Small intestine (tissue), 7 donors: Measurements from ENCODE around the gene SLC25A1. TPM values are rescaled to one million over a fixed set of nuclear protein-coding genes. Genes with fewer than 3 reads are reported as not detected.

Experiments
- DNase-seq, 2 donors: peaks; one replicate each; pipeline versions ENCODE4 v3.0.0 to v3.0.0-alpha.2; 2013
- FAIRE-seq: peaks from 2 replicates; lab custom pipeline; 2012; peaks lifted over from hg19 to GRCh38; lab: Jason Lieb, UNC
- H3K27ac ChIP-seq, 3 donors: one replicate each; pipeline ENCODE4 v1.5.1; 2013; ENCODE audit warnings: low read length in 2 of 3, mild to moderate bottlenecking in 2 of 3, control low read depth in 1 of 3, inconsistent platforms in 1 of 3, low read depth in 1 of 3, moderate library complexity in 1 of 3
- H3K27me3 ChIP-seq, 3 donors: one replicate each; pipeline ENCODE4 v1.6.1; 2013; ENCODE audit warnings: low read length in 3 of 3, inconsistent platforms in 1 of 3; ENCODE audit not compliant: control insufficient read depth in 3 of 3, insufficient read depth in 3 of 3
- H3K36me3 ChIP-seq, 3 donors: one replicate each; pipeline ENCODE4 v1.6.1; 2013; ENCODE audit warnings: low read length in 3 of 3, inconsistent platforms in 1 of 3, low read depth in 1 of 3, mild to moderate bottlenecking in 1 of 3, moderate library complexity in 1 of 3; ENCODE audit not compliant: control insufficient read depth in 3 of 3, insufficient read depth in 2 of 3
- H3K4me1 ChIP-seq, 3 donors: one replicate each; pipeline ENCODE4 v1.6.1; 2013; ENCODE audit warnings: low read length in 2 of 3, inconsistent platforms in 1 of 3, low read depth in 1 of 3, mild to moderate bottlenecking in 1 of 3, moderate library complexity in 1 of 3; ENCODE audit not compliant: control insufficient read depth in 3 of 3, insufficient read depth in 2 of 3
- H3K4me3 ChIP-seq, 3 donors: one replicate each; pipeline ENCODE4 v1.5.1; 2013; ENCODE audit warnings: low read length in 3 of 3, control low read depth in 1 of 3, inconsistent platforms in 1 of 3, low read depth in 1 of 3, mild to moderate bottlenecking in 1 of 3, moderate library complexity in 1 of 3
- H3K9me3 ChIP-seq, 2 donors: one replicate each; pipeline ENCODE4 v1.6.1; 2013; ENCODE audit warnings: low read depth in 1 of 2, low read length in 1 of 2; ENCODE audit not compliant: control insufficient read depth in 2 of 2, insufficient read depth in 1 of 2
- WGBS, 3 donors: extraction: QIAGEN DNeasy Blood & Tissue Kit; methylation state at CpG; one replicate each; pipeline ENCODE4 v1.1.7; 2013; 5-methylcytosine and 5-hydroxymethylcytosine counted together
- polyA plus RNA-seq, 4 donors: library from polyadenylated mRNA; stranded (reverse) in 3 of 4; unstranded in 1 of 4; fragments of 200-250 nt in 3 of 4; fragments of 120-200 nt in 1 of 4; gene quantifications; one replicate each; pipeline versions ENCODE4 v1.2.1 to v1.2.3, GENCODE V29; 2013
- donor health status: healthy with polysubstance abuse.
- donor health status: control.
- donor health status: control.
- donor health status: Bipolar disorder and iron deficiency.
- donor health status: healthy.

Gene SLC25A1
- polyA plus RNA-seq, 4 donors, result 116 to 227 (median 167) TPM

DNA sequence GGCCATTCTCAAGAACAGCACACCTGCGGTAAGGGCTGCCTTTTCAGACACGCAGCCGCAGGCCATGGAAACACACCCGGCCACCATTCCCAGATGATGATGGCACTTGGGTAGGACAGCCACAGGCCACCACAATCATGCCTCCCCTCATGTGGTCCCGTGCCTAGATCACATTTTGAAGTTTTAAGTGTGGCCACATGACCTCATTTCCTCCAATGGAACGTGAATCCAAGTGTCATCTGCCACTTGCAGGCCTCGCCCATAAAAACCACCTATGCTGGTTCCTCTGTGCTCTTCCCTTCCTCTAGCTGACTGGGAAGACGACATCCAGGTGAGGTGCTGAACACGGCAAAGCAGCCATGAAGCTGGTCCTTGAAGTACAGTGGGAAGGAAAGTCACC lies 44.6 kb upstream of the SLC25A1 start:
- DNase-seq, result no peak
- H3K4me1 ChIP-seq, result no peaks in the 10 kb centered on the region
- peaks cover 0 to 18% (median 0%) of the 10 kb centered on the region in 3 donors for H3K36me3 ChIP-seq
- 83 to 90% (median 87%) methylated on average over 9 of the region's 9 CpGs for WGBS, 3 donors
- H3K4me3 ChIP-seq, result no peak overlapping the region
- no peaks in the 10 kb centered on the region for H3K9me3 ChIP-seq
- no peak for FAIRE-seq
- H3K27me3 ChIP-seq, result no peaks in the 10 kb centered on the region
- no peak overlapping the region for H3K27ac ChIP-seq

- Histone ChIP-seq H3K27ac (no peak overlapping the region), H3K36me3 (peaks cover 0 to 18% (median 0%) of the 10 kb centered on the region in 3 donors), H3K4me1 (no peaks in the 10 kb centered on the region), H3K4me3 (no peak overlapping the region), H3K9me3 (no peaks in the 10 kb centered on the region), H3K27me3 (no peaks in the 10 kb centered on the region)
- WGBS, 3 donors, result 91 to 92% (median 91%) methylated on average over 11 of the region's 11 CpGs
- FAIRE-seq (no peak), DNase-seq (no peak)
These were observed 43.9 kb upstream of the SLC25A1 start for GRCh38 chr22:19222242-19223005.

GRCh38 chr22:19220867-19221266 lies 42.3 kb upstream of the SLC25A1 start:
- H3K27me3 ChIP-seq, result no peaks in the 10 kb centered on the region
- no peaks in the 10 kb centered on the region for H3K4me1 ChIP-seq
- peaks cover 0 to 15% (median 0%) of the 10 kb centered on the region in 3 donors for H3K36me3 ChIP-seq
- no peak overlapping the region for H3K27ac ChIP-seq
- no peak for DNase-seq
- H3K9me3 ChIP-seq, result no peaks in the 10 kb centered on the region
- WGBS, 3 donors, result 86 to 92% (median 89%) methylated on average over 3 of the region's 3 CpGs
- H3K4me3 ChIP-seq, result no peak overlapping the region
- FAIRE-seq, result no peak

- H3K4me1 ChIP-seq, result no peaks in the 10 kb centered on the region
- H3K4me3 ChIP-seq, result no peak overlapping the region
- DNase-seq, result no peak
- H3K9me3 ChIP-seq, result no peaks in the 10 kb centered on the region
- WGBS, 3 donors, result 63 to 70% (median 67%) methylated on average over 5 of the region's 5 CpGs
- H3K27ac ChIP-seq, result no peak overlapping the region
- H3K27me3 ChIP-seq, result no peaks in the 10 kb centered on the region
- peaks cover 0 to 18% (median 0%) of the 10 kb centered on the region in 3 donors for H3K36me3 ChIP-seq
- no peak for FAIRE-seq
These were observed 40.2 kb upstream of the SLC25A1 start for GRCh38 chr22:19218541-19219233.

DNA sequence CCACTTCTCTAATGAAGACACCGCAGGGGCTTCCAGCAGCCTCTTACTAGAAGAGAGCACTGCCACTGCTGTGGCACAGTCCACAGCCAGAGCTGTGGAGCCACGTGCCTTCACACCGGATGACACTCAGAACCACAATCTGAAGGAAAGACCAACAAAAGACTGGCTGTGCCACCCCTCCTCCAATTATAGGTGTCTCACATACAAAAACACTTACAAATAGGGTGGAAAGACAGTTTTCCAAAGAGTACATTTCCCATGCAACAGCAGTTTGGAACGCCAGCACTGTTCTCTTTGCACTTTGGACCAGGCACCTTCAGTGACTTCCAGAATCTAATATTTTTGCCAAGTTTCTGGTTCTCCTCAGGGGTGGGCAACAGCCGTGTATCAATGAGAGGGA lies 38.0 kb upstream of the SLC25A1 start:
- no peaks in the 10 kb centered on the region for H3K9me3 ChIP-seq
- H3K4me1 ChIP-seq, result no peaks in the 10 kb centered on the region
- FAIRE-seq (no peak), DNase-seq (no peak)
- H3K27me3 ChIP-seq, result no peaks in the 10 kb centered on the region
- WGBS, 3 donors, result 65 to 82% (median 77%) methylated on average over 5 of the region's 5 CpGs
- no peak overlapping the region for H3K27ac ChIP-seq
- H3K36me3 ChIP-seq, result peaks cover 0 to 11% (median 0%) of the 10 kb centered on the region in 3 donors
- H3K4me3 ChIP-seq, result no peak overlapping the region

DNA sequence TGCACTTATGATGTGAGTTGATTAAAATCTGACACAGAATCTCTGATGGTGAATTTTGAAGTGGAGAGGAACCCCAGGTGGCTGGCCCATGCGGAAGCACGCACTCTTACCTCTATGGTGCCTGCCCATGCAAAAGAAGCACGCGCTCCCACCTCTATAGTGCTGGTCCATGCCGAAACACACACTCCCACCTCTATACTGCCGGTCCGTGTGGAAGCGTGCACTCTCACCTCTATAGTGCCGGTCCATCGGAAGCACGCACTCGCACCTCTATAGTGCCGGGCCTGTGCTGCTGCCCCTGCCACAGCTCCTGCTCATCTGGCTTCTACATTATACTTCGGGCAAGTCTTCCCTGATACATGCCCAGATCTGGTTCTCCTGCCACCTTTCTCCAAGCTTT lies 36.8 kb upstream of the SLC25A1 start:
- Histone ChIP-seq H3K9me3 (no peaks in the 10 kb centered on the region), H3K36me3 (peaks cover 0 to 2% (median 0%) of the 10 kb centered on the region in 3 donors), H3K27me3 (no peaks in the 10 kb centered on the region), H3K4me1 (no peaks in the 10 kb centered on the region), H3K4me3 (no peak overlapping the region), H3K27ac (no peak overlapping the region)
- FAIRE-seq (no peak), DNase-seq (no peak)
- WGBS, 3 donors, result 94 to 97% (median 96%) methylated on average over 14 of the region's 14 CpGs

GRCh38 chr22:19214078-19214473 lies 35.5 kb upstream of the SLC25A1 start:
- H3K4me1 ChIP-seq, result no peaks in the 10 kb centered on the region
- no peak overlapping the region for H3K4me3 ChIP-seq
- no peak for FAIRE-seq
- no peaks in the 10 kb centered on the region for H3K27me3 ChIP-seq
- 59 to 80% (median 75%) methylated on average over 4 of the region's 4 CpGs for WGBS, 3 donors
- H3K36me3 ChIP-seq, result peaks cover 0 to 9% (median 0%) of the 10 kb centered on the region in 3 donors
- no peak overlapping the region for H3K27ac ChIP-seq
- no peaks in the 10 kb centered on the region for H3K9me3 ChIP-seq
- no peak for DNase-seq

GRCh38 chr22:19213442-19214077 lies 35.0 kb upstream of the SLC25A1 start:
- 61 to 76% (median 75%) methylated on average over 9 of the region's 9 CpGs for WGBS, 3 donors
- FAIRE-seq (no peak), DNase-seq (no peak)
- no peak overlapping the region for H3K27ac ChIP-seq
- H3K9me3 ChIP-seq, result no peaks in the 10 kb centered on the region
- H3K4me1 ChIP-seq, result no peaks in the 10 kb centered on the region
- no peaks in the 10 kb centered on the region for H3K27me3 ChIP-seq
- peaks cover 0 to 9% (median 0%) of the 10 kb centered on the region in 3 donors for H3K36me3 ChIP-seq
- no peak overlapping the region for H3K4me3 ChIP-seq
